ENCODE results near the gene SLC26A8.

SLC26A8 gene

GRCh38 chr6:35970181-35970580 is 54.3 kb downstream of the SLC26A8 start:
- Histone ChIP-seq H3K4me1 (ENCODE audit: insufficient read depth, low read length) (peaks cover 11% of the 10 kb centered on the region), H3K27me3 (ENCODE audit: insufficient read depth, low read length) (no peaks in the 10 kb centered on the region), H3K4me3 (ENCODE audit: low read length) (no peak overlapping the region), H2AFZ (ENCODE audit: low read depth, low read length) (no peak overlapping the region), H3K9me3 (ENCODE audit: low read length) (no peaks in the 10 kb centered on the region), H3K36me3 (ENCODE audit: insufficient read depth, low read length) (no peaks in the 10 kb centered on the region)

DNA sequence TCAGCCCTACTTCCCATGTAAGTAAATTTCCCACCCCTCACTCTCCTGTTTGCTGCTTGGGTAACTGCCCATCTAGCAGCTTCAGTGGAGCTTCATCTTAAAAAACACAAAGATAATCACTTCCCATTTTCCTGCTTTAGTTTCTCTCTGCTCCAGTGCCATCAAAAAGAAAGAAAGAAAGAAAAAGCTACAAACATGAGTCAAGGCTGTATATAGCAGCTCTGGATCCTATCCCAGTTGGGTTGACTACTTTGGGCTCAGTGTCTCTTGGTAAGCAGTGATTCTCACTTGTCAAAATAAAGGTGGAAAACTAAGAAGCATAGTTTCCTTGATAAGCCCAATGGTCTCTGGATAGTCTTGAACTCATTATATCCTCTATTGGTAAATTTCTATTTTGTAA is 54.8 kb downstream of the SLC26A8 start:
- Histone ChIP-seq H2AFZ (ENCODE audit: low read depth, low read length) (no peak overlapping the region), H3K27me3 (ENCODE audit: insufficient read depth, low read length) (no peaks in the 10 kb centered on the region), H3K9me3 (ENCODE audit: low read length) (no peaks in the 10 kb centered on the region), H3K4me1 (ENCODE audit: insufficient read depth, low read length) (peaks cover 11% of the 10 kb centered on the region), H3K4me3 (ENCODE audit: low read length) (no peak overlapping the region), H3K36me3 (ENCODE audit: insufficient read depth, low read length) (no peaks in the 10 kb centered on the region)

DNA sequence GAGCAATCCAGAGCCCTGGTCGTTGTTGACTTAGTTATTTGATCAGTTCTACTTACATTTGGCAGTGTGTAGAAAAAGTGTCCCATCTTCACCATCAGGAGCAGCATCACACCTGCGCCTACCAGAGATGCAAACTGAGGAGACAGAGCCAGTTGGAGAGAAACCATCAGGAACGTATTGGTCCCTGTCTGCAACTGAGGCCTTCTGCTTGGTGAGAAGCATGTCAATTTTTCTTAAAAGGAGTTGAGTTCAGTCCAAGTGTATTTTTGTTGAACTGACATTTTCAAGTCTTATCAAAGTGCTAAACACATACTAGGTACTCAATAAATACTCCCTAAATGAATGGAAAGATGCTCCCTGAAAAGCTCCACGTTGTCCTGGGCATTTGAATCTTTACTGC is 55.6 kb downstream of the SLC26A8 start:
- Histone ChIP-seq H3K4me1 (ENCODE audit: insufficient read depth, low read length) (peaks cover 11% of the 10 kb centered on the region), H3K4me3 (ENCODE audit: low read length) (no peak overlapping the region), H2AFZ (ENCODE audit: low read depth, low read length) (no peak overlapping the region)

DNA sequence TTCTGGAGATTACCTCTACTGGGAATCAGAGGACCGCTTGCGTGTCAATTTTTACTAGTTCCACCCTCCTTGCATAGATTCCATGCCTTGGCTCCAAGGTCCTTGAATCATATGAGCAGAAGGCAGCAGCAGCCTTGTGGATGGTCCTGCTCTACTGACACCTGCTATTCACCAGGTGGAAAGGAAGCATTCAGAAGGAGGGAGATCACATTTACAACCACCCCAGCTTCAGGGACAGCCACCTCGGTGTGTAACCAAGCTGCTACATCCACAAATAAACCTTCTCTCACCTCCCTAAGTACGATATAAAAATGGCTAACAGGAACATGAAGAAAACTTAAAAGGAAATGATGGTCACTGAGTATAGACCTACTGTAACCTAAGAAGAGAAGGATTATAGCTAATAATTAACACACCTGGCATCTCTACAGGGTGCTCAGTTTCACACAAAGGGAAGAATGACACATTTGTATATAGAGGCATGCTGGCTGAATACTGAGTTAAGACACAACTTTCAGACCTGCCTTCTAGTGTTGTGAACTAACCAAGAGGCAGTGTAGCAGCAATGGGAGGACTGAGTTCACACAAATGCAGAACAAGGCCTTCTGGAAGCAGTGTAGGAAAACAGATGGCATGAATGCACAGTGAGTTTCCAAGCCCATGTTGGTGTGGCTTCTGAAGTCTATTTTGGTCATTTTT is 57.2 kb downstream of the SLC26A8 start:
- H3K9me3 ChIP-seq (ENCODE audit: low read length), result no peaks in the 10 kb centered on the region
- H3K4me1 ChIP-seq (ENCODE audit: insufficient read depth, low read length), result no peaks in the 10 kb centered on the region
- H2AFZ ChIP-seq (ENCODE audit: low read depth, low read length), result no peak overlapping the region
- H3K4me3 ChIP-seq (ENCODE audit: low read length), result no peak overlapping the region
- H3K27me3 ChIP-seq (ENCODE audit: insufficient read depth, low read length), result no peaks in the 10 kb centered on the region
- H3K36me3 ChIP-seq (ENCODE audit: insufficient read depth, low read length), result no peaks in the 10 kb centered on the region

More for the DNA sequence above, 55.6 kb downstream of the SLC26A8 start:
- Histone ChIP-seq H3K36me3 (ENCODE audit: insufficient read depth, low read length) (no peaks in the 10 kb centered on the region), H3K9me3 (ENCODE audit: low read length) (no peaks in the 10 kb centered on the region), H3K27me3 (ENCODE audit: insufficient read depth, low read length) (no peaks in the 10 kb centered on the region)

GRCh38 chr6:35962779-35963560 is 61.5 kb downstream of the SLC26A8 start:
- Histone ChIP-seq H3K27me3 (ENCODE audit: insufficient read depth, low read length) (peaks cover 5% of the 10 kb centered on the region), H2AFZ (ENCODE audit: low read depth, low read length) (no peak overlapping the region), H3K4me1 (ENCODE audit: insufficient read depth, low read length) (no peaks in the 10 kb centered on the region), H3K4me3 (ENCODE audit: low read length) (no peak overlapping the region), H3K36me3 (ENCODE audit: insufficient read depth, low read length) (no peaks in the 10 kb centered on the region), H3K9me3 (ENCODE audit: low read length) (no peaks in the 10 kb centered on the region)

DNA sequence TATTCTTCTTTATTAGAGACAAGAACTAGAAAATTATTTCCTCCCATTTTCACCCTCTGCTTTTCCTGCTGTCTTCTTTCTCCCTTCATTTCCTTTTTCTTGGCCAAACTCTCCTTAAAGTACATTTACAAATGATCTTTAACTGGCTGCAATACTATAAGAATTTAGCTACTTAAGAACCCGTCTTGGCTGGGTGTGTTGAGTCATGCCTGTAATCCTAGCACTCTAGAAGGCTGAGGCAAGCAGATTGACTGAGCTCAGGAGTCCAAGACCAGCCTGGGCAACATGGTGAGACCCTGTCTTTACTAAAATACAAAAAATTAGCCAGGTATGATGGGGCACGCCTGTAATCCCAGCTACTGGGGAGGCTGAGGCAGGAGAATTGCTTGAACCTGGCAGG is 64.3 kb downstream of the SLC26A8 start:
- H2AFZ ChIP-seq (ENCODE audit: low read depth, low read length), result no peak overlapping the region
- no peak overlapping the region for H3K4me3 ChIP-seq (ENCODE audit: low read length)
- H3K27me3 ChIP-seq (ENCODE audit: insufficient read depth, low read length), result peaks cover 5% of the 10 kb centered on the region
- no peaks in the 10 kb centered on the region for H3K4me1 ChIP-seq (ENCODE audit: insufficient read depth, low read length)
- H3K9me3 ChIP-seq (ENCODE audit: low read length), result no peaks in the 10 kb centered on the region
- no peaks in the 10 kb centered on the region for H3K36me3 ChIP-seq (ENCODE audit: insufficient read depth, low read length)

GRCh38 chr6:35955970-35956369 is 68.5 kb downstream of the SLC26A8 start:
- H2AFZ ChIP-seq (ENCODE audit: low read depth, low read length), result no peak overlapping the region
- no peaks in the 10 kb centered on the region for H3K4me1 ChIP-seq (ENCODE audit: insufficient read depth, low read length)
- peaks cover 8% of the 10 kb centered on the region for H3K27me3 ChIP-seq (ENCODE audit: insufficient read depth, low read length)
- no peak overlapping the region for H3K4me3 ChIP-seq (ENCODE audit: low read length)
- H3K9me3 ChIP-seq (ENCODE audit: low read length), result no peaks in the 10 kb centered on the region
- no peaks in the 10 kb centered on the region for H3K36me3 ChIP-seq (ENCODE audit: insufficient read depth, low read length)

DNA sequence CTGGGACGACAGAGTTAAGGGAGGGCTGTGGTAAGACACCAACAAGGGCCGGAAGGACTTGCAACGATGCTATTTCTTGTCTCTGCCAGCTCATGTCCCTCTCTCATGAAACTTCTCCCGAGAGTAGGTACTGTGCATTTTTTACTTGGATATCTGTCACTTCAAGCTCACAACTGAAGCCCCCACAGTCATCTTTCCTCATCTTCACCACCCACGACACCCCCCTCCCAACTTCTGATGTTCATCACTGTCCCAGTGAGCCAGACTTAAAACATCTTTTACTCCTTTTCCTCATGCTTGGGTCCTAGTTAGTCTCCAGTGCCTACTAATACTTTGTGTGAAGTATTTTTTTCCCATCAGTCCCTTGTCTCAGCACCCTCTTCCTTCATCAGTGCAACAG is 68.9 kb downstream of the SLC26A8 start:
- H3K36me3 ChIP-seq (ENCODE audit: insufficient read depth, low read length), result no peaks in the 10 kb centered on the region
- no peaks in the 10 kb centered on the region for H3K9me3 ChIP-seq (ENCODE audit: low read length)
- H2AFZ ChIP-seq (ENCODE audit: low read depth, low read length), result no peak overlapping the region
- H3K4me1 ChIP-seq (ENCODE audit: insufficient read depth, low read length), result no peaks in the 10 kb centered on the region
- peaks cover 5% of the 10 kb centered on the region for H3K27me3 ChIP-seq (ENCODE audit: insufficient read depth, low read length)
- H3K4me3 ChIP-seq (ENCODE audit: low read length), result no peak overlapping the region

DNA sequence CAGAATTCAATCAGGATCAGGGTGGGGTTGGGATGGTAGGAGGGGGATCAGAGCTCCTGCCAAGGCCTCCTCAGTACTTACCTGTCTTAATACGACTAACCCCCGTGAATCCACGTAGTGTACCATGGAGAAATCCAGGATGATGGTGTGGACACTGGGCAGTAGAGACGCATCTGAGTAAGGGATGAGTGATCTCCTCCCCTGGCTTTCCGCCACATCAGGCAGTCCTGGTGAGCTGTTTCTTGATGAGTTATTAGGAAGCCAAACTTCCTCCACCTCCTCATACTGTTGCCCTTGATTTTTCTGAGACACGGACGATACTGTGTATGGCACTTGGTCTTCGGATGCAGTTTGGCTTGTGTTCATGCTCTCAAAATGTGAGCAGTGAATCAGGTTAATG is 69.4 kb downstream of the SLC26A8 start:
- Histone ChIP-seq H3K27me3 (ENCODE audit: insufficient read depth, low read length) (peaks cover 5% of the 10 kb centered on the region), H2AFZ (ENCODE audit: low read depth, low read length) (no peak overlapping the region), H3K4me1 (ENCODE audit: insufficient read depth, low read length) (no peaks in the 10 kb centered on the region)

GRCh38 chr6:35954333-35954732 is 70.1 kb downstream of the SLC26A8 start:
- H3K27me3 ChIP-seq (ENCODE audit: insufficient read depth, low read length), result peaks cover 5% of the 10 kb centered on the region
- no peak overlapping the region for H3K4me3 ChIP-seq (ENCODE audit: low read length)
- H3K36me3 ChIP-seq (ENCODE audit: insufficient read depth, low read length), result no peaks in the 10 kb centered on the region
- no peaks in the 10 kb centered on the region for H3K9me3 ChIP-seq (ENCODE audit: low read length)
- H2AFZ ChIP-seq (ENCODE audit: low read depth, low read length), result no peak overlapping the region
- no peaks in the 10 kb centered on the region for H3K4me1 ChIP-seq (ENCODE audit: insufficient read depth, low read length)

More for the DNA sequence above, 69.4 kb downstream of the SLC26A8 start:
- Histone ChIP-seq H3K4me3 (ENCODE audit: low read length) (no peak overlapping the region), H3K36me3 (ENCODE audit: insufficient read depth, low read length) (no peaks in the 10 kb centered on the region), H3K9me3 (ENCODE audit: low read length) (no peaks in the 10 kb centered on the region)

- Histone ChIP-seq H3K4me3 (ENCODE audit: low read length) (no peak overlapping the region), H3K36me3 (ENCODE audit: insufficient read depth, low read length) (no peaks in the 10 kb centered on the region), H2AFZ (ENCODE audit: low read depth, low read length) (no peak overlapping the region), H3K4me1 (ENCODE audit: insufficient read depth, low read length) (no peaks in the 10 kb centered on the region), H3K27me3 (ENCODE audit: insufficient read depth, low read length) (peaks cover 5% of the 10 kb centered on the region), H3K9me3 (ENCODE audit: low read length) (no peaks in the 10 kb centered on the region)
Observed at GRCh38 chr6:35948725-35949124, 75.7 kb downstream of the SLC26A8 start.

DNA sequence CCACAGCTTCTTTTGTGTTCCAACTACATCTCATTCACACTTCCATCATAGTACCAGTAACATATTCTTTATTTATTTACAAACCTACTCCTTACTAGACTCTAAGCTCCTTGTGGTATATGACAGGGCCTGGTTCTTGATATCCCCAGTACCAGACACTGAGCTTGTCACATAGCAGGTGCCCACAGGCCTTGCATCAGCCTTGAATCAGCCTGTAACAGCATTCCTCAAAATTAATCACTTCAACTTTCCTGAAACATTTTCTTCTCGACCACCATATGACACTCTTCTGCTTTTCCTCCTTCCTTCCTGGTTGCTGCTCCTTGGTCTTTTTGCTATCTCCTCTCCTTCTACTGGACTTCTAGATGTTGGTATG is 78.8 kb downstream of the SLC26A8 start:
- H3K9me3 ChIP-seq (ENCODE audit: low read length), result no peaks in the 10 kb centered on the region
- H3K27me3 ChIP-seq (ENCODE audit: insufficient read depth, low read length), result no peaks in the 10 kb centered on the region
- no peak overlapping the region for H3K4me3 ChIP-seq (ENCODE audit: low read length)
- no peaks in the 10 kb centered on the region for H3K4me1 ChIP-seq (ENCODE audit: insufficient read depth, low read length)
- H2AFZ ChIP-seq (ENCODE audit: low read depth, low read length), result no peak overlapping the region
- no peaks in the 10 kb centered on the region for H3K36me3 ChIP-seq (ENCODE audit: insufficient read depth, low read length)

DNA sequence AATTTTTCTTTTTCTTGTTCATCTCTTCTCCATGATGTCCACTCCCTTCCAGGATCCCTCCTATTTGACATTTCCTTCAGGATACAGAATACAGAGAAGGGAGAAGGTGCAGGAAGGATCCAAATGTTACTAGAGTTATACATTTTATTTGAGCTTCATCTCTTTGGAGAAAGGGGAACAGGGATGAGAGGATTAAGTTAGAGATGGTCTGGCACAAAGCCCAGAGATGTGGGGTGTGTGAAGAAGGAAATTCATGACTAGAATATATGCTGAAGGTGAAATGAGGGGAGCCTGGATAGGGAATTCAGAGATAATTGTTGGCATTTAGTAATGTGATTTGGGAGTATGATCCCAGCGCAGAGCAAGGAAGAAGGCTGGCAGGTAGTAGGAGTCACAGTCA is 81.1 kb downstream of the SLC26A8 start:
- H3K4me3 ChIP-seq (ENCODE audit: low read length), result no peak overlapping the region
- H2AFZ ChIP-seq (ENCODE audit: low read depth, low read length), result no peak overlapping the region
- no peaks in the 10 kb centered on the region for H3K4me1 ChIP-seq (ENCODE audit: insufficient read depth, low read length)
- H3K9me3 ChIP-seq (ENCODE audit: low read length), result no peaks in the 10 kb centered on the region
- H3K27me3 ChIP-seq (ENCODE audit: insufficient read depth, low read length), result no peaks in the 10 kb centered on the region
- H3K36me3 ChIP-seq (ENCODE audit: insufficient read depth, low read length), result no peaks in the 10 kb centered on the region

Measured in neuron (in vitro differentiated cells).